DOHH2 (cell line): ENCODE data around the gene CCNE1.

Experiments
- H3F3A ChIP-seq: fragments of 200-600 bp; sonication (generic), shearing (Covaris generic); 2 replicates; pipeline ENCODE4 v1.6.0; 2016; ENCODE audit warnings: antibody characterized with exemption, mild to moderate bottlenecking; ENCODE audit not compliant: control insufficient read depth, insufficient read depth
- H3K27ac ChIP-seq: fragments of 200-600 bp; sonication (generic); 2 replicates; pipeline ENCODE4 v1.5.1; 2014; ENCODE audit warnings: low read depth, mild to moderate bottlenecking, low read length, moderate library complexity
- H3K27me3 ChIP-seq: fragments of 200-600 bp; sonication (generic); 2 replicates; pipeline ENCODE4 v1.6.1; 2014; ENCODE audit warnings: mild to moderate bottlenecking, low read length, mixed read lengths; ENCODE audit not compliant: control insufficient read depth
- H3K36me3 ChIP-seq: fragments of 200-600 bp; sonication (generic); 2 replicates; pipeline ENCODE4 v1.6.1; 2014; ENCODE audit warnings: mild to moderate bottlenecking, low read length, moderate library complexity, mixed read lengths; ENCODE audit not compliant: control insufficient read depth
- H3K4me1 ChIP-seq: fragments of 200-600 bp; sonication (generic); 2 replicates; pipeline ENCODE4 v1.6.1; 2014; ENCODE audit warnings: mild to moderate bottlenecking, low read length, mixed read lengths; ENCODE audit not compliant: control insufficient read depth
- H3K4me2 ChIP-seq: fragments of 200-600 bp; sonication (generic); 2 replicates; pipeline ENCODE4 v1.6.0; 2014; ENCODE audit warnings: mild to moderate bottlenecking, low read length, moderate library complexity
- H3K4me3 ChIP-seq: fragments of 200-600 bp; sonication (generic); 2 replicates; pipeline ENCODE4 v1.5.1; 2014; ENCODE audit warnings: mild to moderate bottlenecking, low read length, mixed read lengths
- H3K79me2 ChIP-seq: fragments of 200-600 bp; sonication (generic); 2 replicates; pipeline ENCODE4 v1.6.1; 2014; ENCODE audit warnings: mild to moderate bottlenecking, low read length, mixed read lengths; ENCODE audit not compliant: control insufficient read depth
- H3K9me2 ChIP-seq: fragments of 200-600 bp; sonication (generic); replicated peaks from 2 replicates; pipeline ENCODE4 v1.6.1; 2014; ENCODE audit warnings: mild to moderate bottlenecking, low read length, mixed read lengths; ENCODE audit not compliant: control insufficient read depth
- H3K9me3 ChIP-seq: fragments of 200-600 bp; sonication (generic); 2 replicates; pipeline ENCODE4 v1.6.1; 2014; ENCODE audit warnings: antibody characterized with exemption, low read length, mixed read lengths; ENCODE audit not compliant: control insufficient read depth, insufficient read depth
- H4K20me1 ChIP-seq: fragments of 200-600 bp; sonication (generic); 2 replicates; pipeline ENCODE4 v1.6.0; 2014; ENCODE audit warnings: low read depth, mild to moderate bottlenecking, antibody characterized with exemption, low read length, moderate library complexity; ENCODE audit not compliant: control insufficient read depth, insufficient read depth
- CTCF ChIP-seq: fragments of 200-600 bp; sonication (generic); IDR thresholded peaks from one replicate; pipeline ENCODE4 v1.5.1; 2014; ENCODE audit warnings: antibody characterized with exemption, mild to moderate bottlenecking, low read depth, low read length; ENCODE audit not compliant: poor library complexity, severe bottlenecking
- EZH2phosphoT487 ChIP-seq: fragments of 200-600 bp; sonication (generic); IDR thresholded peaks from 2 replicates; pipeline ENCODE4 v1.6.1; 2017; ENCODE audit warnings: borderline replicate concordance, mild to moderate bottlenecking, antibody characterized with exemption, low read length, moderate library complexity, mixed read lengths

Gene CCNE1

GRCh38 chr19:29805031-29805965 lies 6.5 kb upstream of the CCNE1 start:
- Histone ChIP-seq H3K4me3 (no peak overlapping the region), H3K4me1 (peaks cover 7% of the 10 kb centered on the region), H3K79me2 (no peaks in the 10 kb centered on the region), H4K20me1 (no peaks in the 10 kb centered on the region), H3K27ac (no peak overlapping the region), H3K9me2 (no peaks in the 10 kb centered on the region), H3K4me2 (no peak overlapping the region), H3K36me3 (no peaks in the 10 kb centered on the region), H3K9me3 (no peaks in the 10 kb centered on the region), H3F3A (no peaks in the 10 kb centered on the region), H3K27me3 (no peaks in the 10 kb centered on the region)
- TF ChIP-seq EZH2phosphoT487 (no peak), CTCF (no peak)

- H3F3A ChIP-seq: no peaks in the 10 kb centered on the region
- H3K27ac ChIP-seq: no peak overlapping the region
- peaks cover 15% of the 10 kb centered on the region for H3K4me1 ChIP-seq
- H3K4me2 ChIP-seq: no peak overlapping the region
- no peaks in the 10 kb centered on the region for H3K36me3 ChIP-seq
- no peaks in the 10 kb centered on the region for H3K9me2 ChIP-seq
- H3K9me3 ChIP-seq: no peaks in the 10 kb centered on the region
- H3K27me3 ChIP-seq: no peaks in the 10 kb centered on the region
- H3K79me2 ChIP-seq: peaks cover 3% of the 10 kb centered on the region; the same call in 1 of the 2 replicates
- TF ChIP-seq EZH2phosphoT487: no peak
- no peak for TF ChIP-seq CTCF
- no peak overlapping the region for H3K4me3 ChIP-seq
- no peaks in the 10 kb centered on the region for H4K20me1 ChIP-seq
These were observed 5.5 kb upstream of the CCNE1 start for GRCh38 chr19:29806098-29806866.

GRCh38 chr19:29807178-29807577 lies 4.6 kb upstream of the CCNE1 start:
- no peaks in the 10 kb centered on the region for H3K27me3 ChIP-seq
- H3K4me1 ChIP-seq: peaks cover 15% of the 10 kb centered on the region
- H3K79me2 ChIP-seq: peaks cover 3% of the 10 kb centered on the region; the same call in 1 of the 2 replicates
- H3K36me3 ChIP-seq: no peaks in the 10 kb centered on the region
- H3K9me2 ChIP-seq: no peaks in the 10 kb centered on the region
- H3K9me3 ChIP-seq: no peaks in the 10 kb centered on the region
- no peak overlapping the region for H3K4me3 ChIP-seq
- H3K4me2 ChIP-seq: no peak overlapping the region
- H3K27ac ChIP-seq: no peak overlapping the region
- TF ChIP-seq EZH2phosphoT487 (no peak), CTCF (no peak)
- no peaks in the 10 kb centered on the region for H4K20me1 ChIP-seq
- no peaks in the 10 kb centered on the region for H3F3A ChIP-seq
